HG02642 (cell line): ENCODE data around the gene LSM14A.
A peak's percentile ranks its signal among the peaks of the same experiment; 100 is the strongest.
"Not testable (repeated sequence)": the region's sequence is repeated elsewhere in the genome, so short reads cannot be mapped to it uniquely, and the experiment has no call there.

ENCODE experiments used
- ATAC-seq: cut with Tn5 transposase; IDR thresholded peaks from one replicate; pipeline ENCODE4 v1.9.1; 2021; ENCODE audit warnings: mild to moderate bottlenecking; ENCODE audit not compliant: unreplicated experiment, poor library complexity

LSM14A gene

DNA sequence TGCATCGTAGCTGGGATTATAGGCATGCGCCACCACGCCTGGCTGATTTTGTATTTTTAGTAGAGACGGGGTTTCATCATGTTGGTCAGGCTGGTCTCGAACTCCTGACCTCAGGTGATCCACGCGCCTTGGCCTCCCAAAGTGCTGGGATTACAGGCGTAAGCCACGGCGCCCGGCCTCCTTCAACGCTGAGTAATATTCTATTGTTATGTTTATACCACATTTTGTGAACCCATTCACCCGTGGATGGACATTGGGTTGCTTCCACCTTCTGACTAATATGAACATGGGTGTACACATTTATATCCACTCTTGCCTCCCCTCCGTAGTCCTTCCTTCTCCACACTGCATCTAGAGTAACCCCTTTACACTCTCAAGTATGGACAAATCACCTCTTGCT lies 80.9 kb downstream of the LSM14A start:
- ATAC-seq: not testable (repeated sequence)

GRCh38 chr19:34253681-34254045 lies 81.4 kb downstream of the LSM14A start:
- ATAC-seq: not testable (repeated sequence)

DNA sequence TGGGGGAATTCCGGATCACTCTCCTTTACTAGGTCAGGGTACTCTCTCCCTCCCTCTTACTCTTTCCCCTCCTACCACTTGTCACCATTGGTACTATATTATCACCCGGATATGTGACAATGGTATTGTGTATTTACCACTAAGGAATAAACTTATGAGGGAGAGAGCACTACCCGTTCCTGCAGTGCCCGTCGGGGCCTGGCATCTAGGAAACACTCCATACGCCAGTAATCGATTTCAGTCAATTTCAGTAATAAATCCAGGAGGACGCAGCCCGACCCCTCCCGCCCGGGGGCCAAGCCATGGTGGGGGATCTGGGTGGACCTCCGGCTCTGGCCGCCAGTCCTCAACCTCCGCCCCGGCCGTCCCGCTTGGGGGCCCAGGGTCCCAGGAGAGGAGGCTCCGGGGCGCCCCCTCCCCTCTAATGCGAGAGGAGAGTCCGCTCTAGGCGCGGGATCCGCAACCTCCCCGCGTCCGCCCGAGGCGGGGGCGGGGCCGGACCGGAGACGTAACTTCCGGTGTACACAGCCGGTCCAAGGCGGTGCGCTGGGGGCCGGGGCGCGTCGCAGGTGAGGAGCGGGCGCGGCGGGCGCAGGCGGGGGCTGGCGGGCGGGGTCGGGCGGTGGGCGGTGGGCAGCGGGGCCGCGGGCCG lies 81.9 kb downstream of the LSM14A start, which contains the start of gene GARRE1:
Gene GARRE1, plus strand, starts transcription at position 509 of the 652 bp plus-strand sequence. CDS start 45,920 bp downstream, outside the sequence.
- ATAC-seq: peak; percentile 94

DNA sequence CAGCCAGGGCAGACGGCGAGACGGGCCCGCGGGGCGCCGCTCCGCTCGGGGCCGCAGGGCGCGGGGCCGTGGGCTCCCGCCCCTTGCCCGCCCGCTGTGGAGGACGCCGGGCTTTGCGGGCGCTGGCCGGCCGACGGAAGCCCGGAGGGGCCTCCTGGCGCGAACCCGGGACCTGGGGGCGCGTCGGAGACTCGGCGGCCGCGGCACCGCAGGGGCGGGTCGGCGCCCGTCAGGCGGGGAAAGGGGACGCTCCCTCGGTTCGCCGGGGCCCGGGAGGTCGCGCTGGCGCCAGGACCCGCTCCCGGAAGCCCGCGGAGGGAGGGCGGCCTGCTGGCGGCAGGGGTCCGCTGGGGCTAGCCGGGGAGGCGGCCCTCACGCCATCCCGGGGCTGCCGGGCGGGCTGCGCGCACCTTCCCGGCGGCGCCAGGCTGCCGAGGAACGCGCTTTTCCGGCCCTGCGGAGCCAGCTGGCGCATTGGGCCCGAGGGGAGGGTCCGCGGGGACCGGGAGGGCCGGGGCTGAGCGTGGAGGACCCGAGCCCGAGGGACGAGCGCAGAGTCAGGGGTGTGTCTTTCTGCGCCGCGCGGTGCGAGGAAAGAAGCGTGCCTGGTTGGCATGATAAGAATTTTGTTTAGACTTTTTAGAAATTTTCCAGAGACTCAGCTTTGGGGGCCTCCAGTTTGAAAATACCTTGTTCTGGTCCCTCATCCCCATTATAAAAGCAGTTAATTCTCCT lies 82.6 kb downstream of the LSM14A start:
- peak; percentile 65 for ATAC-seq

DNA sequence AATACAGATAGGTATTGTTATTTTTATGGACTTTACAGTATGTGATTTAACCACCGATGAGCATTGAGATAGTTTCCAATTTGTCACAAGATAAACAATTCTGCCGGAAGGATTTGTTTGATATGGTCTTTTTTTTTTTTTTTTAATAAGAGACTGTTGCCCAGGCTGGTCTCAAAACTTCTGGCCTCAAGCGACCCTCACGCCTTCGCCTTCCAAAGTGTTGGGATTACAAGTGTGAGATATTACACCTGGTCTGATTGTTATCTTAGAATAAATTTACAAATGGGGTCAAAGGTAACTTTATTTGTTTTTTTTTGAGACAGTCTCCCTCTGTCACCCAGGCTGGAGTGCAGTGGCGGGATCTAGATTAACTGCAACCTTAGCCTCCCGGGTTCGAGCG lies 83.2 kb downstream of the LSM14A start:
- no peak for ATAC-seq

DNA sequence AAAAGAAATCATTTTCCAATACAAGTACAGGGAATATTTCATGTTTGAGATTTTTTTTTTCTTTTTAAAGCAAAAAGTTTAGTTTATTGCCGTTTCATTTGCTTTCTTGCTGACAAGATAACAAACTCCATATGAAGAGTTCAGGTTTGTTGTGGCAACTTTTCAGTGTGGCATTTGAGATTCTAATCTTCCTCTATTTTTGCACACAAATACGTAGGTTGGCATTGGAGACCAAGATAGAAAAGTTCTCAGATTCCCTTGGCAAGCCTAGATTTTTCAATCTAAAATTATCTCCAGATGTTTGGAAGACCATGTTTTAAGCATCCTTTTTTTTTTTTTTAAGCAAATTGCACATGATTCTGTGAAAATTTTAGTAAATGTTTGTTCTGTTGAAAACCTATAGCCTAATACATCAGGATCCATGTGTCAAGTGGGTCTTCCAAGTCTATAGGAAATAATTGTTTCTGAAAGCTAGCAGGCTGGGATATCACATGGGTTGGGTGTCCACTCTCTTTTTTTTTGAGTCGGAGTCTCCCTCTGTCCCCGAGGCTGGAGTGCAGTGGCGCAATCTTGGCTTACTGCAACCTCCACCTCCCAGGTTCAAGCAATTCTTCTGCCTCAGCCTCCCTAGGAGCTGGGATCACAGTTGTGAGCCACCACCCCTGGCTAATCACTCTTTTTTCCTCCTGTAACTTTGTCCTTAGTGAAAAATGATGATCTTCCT lies 84.7 kb downstream of the LSM14A start:
- ATAC-seq: no peak

- no peak for ATAC-seq
These were observed 85.2 kb downstream of the LSM14A start for GRCh38 chr19:34257559-34257924.

DNA sequence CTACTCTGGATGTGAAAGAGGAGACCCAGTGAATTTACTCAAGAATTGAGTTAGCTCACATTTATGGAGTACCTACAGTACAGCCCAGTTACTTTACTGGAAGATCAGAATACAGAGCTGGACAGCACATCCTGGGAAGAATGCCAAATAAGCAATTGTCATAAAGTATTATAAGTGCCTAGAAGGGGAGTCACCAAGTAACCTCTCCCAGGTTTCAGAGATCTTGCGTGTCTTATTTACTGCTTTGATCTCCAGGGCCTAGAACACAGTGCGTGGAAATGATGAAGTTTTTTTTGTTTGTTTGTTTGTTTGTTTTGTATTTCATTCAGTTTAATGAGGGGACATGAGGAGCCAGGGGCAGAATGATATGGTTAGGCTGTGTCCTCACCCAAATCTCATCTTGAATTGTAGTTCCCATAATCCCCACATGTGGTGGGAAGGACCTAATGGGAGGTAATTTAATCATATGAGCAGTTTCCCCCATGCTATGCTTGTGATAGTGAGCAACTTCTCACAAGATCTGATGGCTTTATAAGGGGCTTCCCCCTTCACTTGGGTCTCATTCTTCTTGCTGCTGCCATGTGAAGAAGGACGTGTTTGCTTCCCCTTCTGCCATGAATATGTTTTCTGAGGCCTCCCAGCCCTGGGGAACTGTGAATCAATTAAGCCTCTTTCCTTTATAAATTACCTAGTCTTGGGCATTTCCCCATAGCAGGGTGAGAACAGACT lies 87.2 kb downstream of the LSM14A start:
- no peak for ATAC-seq

GRCh38 chr19:34260771-34261173 lies 88.5 kb downstream of the LSM14A start:
- no peak for ATAC-seq

- no peak for ATAC-seq
These were observed 89.2 kb downstream of the LSM14A start for GRCh38 chr19:34261334-34262109.

DNA sequence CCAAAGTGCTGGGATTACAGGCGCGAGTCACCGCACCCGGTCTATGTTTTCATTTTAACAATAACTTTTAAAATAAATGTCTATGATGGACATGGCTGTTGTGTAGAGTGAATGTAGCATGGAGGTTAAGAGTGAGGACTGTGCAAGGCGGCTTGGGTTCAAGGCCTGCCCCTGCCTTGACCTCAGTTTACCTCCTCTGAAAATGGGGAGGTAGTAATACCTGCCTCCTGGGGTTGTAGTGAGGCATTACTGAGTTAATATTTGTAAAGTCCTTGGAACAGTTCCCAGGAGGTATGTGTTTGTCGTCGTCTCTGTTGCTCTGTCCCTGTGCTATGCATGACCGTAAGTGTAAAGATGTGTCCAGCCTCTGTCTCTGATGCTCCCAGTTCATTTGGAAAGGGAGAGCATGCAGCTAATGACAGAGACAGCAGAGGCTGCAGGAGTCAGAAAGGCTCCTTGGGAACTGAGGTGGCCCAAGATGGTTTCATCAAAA lies 91.5 kb downstream of the LSM14A start:
- no peak for ATAC-seq

- ATAC-seq: no peak
These were observed 92.9 kb downstream of the LSM14A start for GRCh38 chr19:34265221-34265650.

DNA sequence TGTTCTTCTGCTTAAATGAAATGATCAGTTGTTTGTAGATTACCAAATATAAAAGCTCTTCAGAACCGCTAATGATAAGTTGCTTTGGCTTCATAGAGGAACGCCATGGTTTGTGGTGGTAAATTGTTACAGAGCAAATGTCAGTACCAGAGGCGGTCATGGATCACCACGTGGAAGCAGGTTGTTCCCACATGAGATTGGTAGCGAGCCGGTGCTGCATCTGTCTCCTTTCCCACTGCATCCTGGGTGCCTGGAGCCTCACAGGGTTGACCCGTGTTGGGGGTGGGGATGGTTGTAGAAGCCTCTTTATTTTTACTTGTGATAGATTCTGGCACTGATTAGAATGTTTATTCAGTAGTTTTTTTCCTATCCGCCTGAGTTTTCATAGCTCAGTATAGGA lies 96.8 kb downstream of the LSM14A start:
- no peak for ATAC-seq

GRCh38 chr19:34269489-34269888 lies 97.2 kb downstream of the LSM14A start:
- ATAC-seq: no peak

- ATAC-seq: peak; percentile 58
These were observed 97.8 kb downstream of the LSM14A start for GRCh38 chr19:34269968-34270621.

DNA sequence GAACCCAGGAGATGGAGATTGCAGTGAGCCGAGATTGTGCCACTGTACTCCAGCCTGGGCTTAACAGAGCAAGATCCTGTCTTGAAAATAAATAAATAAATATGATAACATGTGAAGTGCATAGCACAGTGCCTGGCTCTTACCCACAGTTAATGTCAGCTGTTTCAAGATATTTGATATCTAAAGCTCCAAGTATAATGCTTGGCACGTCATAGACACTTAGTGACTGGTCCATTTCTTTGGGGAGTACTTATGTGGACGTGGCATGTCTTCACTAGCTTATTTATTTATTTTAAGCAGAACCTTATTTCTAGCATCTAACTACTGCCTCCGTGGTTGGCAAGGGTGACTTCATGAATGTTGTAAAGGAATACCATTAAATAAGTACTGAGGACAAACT lies 100.8 kb downstream of the LSM14A start:
- ATAC-seq: no peak

- no peak for ATAC-seq
These were observed 102.1 kb downstream of the LSM14A start for GRCh38 chr19:34274284-34274826.

DNA sequence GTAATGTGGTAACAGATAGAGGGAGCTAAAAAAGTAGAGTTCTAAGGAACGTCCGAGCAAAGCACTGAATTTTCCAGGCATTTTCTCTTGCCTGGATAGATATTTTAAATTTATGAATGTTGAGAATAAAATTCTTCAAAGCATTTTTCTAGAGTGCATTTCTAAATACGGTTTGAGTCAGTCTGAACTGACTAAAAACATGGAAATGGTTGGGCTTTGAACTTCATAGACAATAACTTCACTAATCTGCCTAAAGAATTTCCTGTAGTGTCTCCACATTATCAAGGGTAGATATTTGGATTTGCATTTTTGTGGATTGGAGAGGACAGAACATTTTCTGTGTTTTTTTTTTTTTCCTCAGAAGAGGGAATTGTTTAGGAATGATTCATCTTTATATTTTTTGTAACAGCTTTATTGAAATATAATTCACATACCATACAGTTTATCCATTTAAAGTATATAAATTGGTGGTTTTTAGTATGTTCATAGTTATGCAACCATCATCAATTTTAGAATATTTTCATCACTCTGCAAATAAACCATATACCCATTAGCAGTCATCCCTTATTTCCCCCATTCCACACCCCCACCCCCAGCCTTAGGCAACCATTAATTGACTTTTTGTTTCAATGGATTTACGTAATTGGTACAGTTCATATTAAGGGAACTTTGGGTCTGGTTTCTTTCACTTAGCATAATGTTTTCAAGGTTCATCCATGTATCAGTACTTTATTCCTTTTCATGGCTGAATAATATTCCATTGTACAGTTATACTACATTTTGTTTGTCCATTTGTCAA lies 102.7 kb downstream of the LSM14A start:
- no peak for ATAC-seq
